GM19035 (cell line): ENCODE measurements around the gene TTLL12.
"Not testable (repeated sequence)": the region's sequence is repeated elsewhere in the genome, so short reads cannot be mapped to it uniquely, and the experiment has no call there.

Source experiments
- ATAC-seq: cut with Tn5 transposase; IDR thresholded peaks from one replicate; pipeline ENCODE4 v1.9.1; 2021; ENCODE audit not compliant: unreplicated experiment

TTLL12 gene

GRCh38 chr22:43157874-43158546 is 28.9 kb downstream of the TTLL12 start:
- ATAC-seq: no peak

- ATAC-seq: no peak
Measured at GRCh38 chr22:43156413-43156812, 30.5 kb downstream of the TTLL12 start.

- ATAC-seq: no peak
Measured at GRCh38 chr22:43155789-43156188, 31.1 kb downstream of the TTLL12 start.

- ATAC-seq: no peak
Measured at GRCh38 chr22:43154887-43155536, 31.9 kb downstream of the TTLL12 start.

GRCh38 chr22:43153899-43154298 is 33.0 kb downstream of the TTLL12 start:
- no peak for ATAC-seq

- no peak for ATAC-seq
Measured at GRCh38 chr22:43152357-43153071, 34.4 kb downstream of the TTLL12 start.

- no peak for ATAC-seq
Measured at GRCh38 chr22:43152003-43152356, 35.0 kb downstream of the TTLL12 start.

- no peak for ATAC-seq
Measured at GRCh38 chr22:43151251-43152002, 35.5 kb downstream of the TTLL12 start, which contains the start of gene TSPO. TSS of gene TSPO (plus strand) at chr22:43151559. CDS start at chr22:43159239, 7,680 bp downstream.

- no peak for ATAC-seq
Measured at GRCh38 chr22:43150731-43151206, 36.2 kb downstream of the TTLL12 start.

- ATAC-seq: no peak
Measured at GRCh38 chr22:43148581-43148980, 38.4 kb downstream of the TTLL12 start.

- ATAC-seq: no peak
Measured at GRCh38 chr22:43147821-43148220, 39.1 kb downstream of the TTLL12 start.

GRCh38 chr22:43146332-43146731 is 40.6 kb downstream of the TTLL12 start:
- not testable (repeated sequence) for ATAC-seq

GRCh38 chr22:43145371-43145770 is 41.6 kb downstream of the TTLL12 start:
- ATAC-seq: not testable (repeated sequence)

GRCh38 chr22:43144949-43145348 is 42.0 kb downstream of the TTLL12 start:
- ATAC-seq: no peak

- ATAC-seq: peak; percentile 77
Measured at GRCh38 chr22:43142880-43143562, 43.9 kb downstream of the TTLL12 start, which contains the start of gene MCAT. TSS of gene MCAT (minus strand) at chr22:43143398. CDS start at chr22:43143348, 50 bp downstream.

- no peak for ATAC-seq
Measured at GRCh38 chr22:43136801-43137200, 50.1 kb downstream of the TTLL12 start.

- no peak for ATAC-seq
Measured at GRCh38 chr22:43136255-43136654, 50.7 kb downstream of the TTLL12 start.

- no peak for ATAC-seq
Measured at GRCh38 chr22:43135565-43135964, 51.4 kb downstream of the TTLL12 start.

GRCh38 chr22:43134553-43134952 is 52.4 kb downstream of the TTLL12 start:
- ATAC-seq: no peak

GRCh38 chr22:43133401-43133800 is 53.5 kb downstream of the TTLL12 start:
- no peak for ATAC-seq
